Central memory CD8-positive, alpha-beta T cell (primary cell): ENCODE measurements around the gene USH2A.

Source experiments
- ATAC-seq: fragments of 150-1000 bp; cut with Tn5 transposase; replicated peaks from 2 replicates; pipeline ENCODE4 v1.10.0; 2022; ENCODE audit warnings: mild to moderate bottlenecking, moderate FRiP score, moderate number of reproducible peaks; ENCODE audit not compliant: poor library complexity, severe bottlenecking; ENCODE audit errors: extremely low read depth
- DNase-seq, 2 donors: peaks; one replicate each; pipeline ENCODE4 v3.0.0; 2021; ENCODE audit warnings: low spot score in 2 of 2
- H3K27ac Mint-ChIP-seq: one replicate; pipeline ENCODE4 v1.8.0; 2022; ENCODE audit warnings: low read depth, mild to moderate bottlenecking, moderate library complexity, mixed read lengths
- H3K27me3 Mint-ChIP-seq: one replicate; pipeline ENCODE4 v1.8.0; 2022; ENCODE audit warnings: mixed read lengths
- H3K36me3 Mint-ChIP-seq: one replicate; pipeline ENCODE4 v1.8.0; 2022; ENCODE audit warnings: mild to moderate bottlenecking, moderate library complexity, mixed read lengths; ENCODE audit not compliant: insufficient read depth
- H3K4me1 Mint-ChIP-seq: one replicate; pipeline ENCODE4 v1.8.0; 2022; ENCODE audit warnings: mixed read lengths
- H3K4me3 Mint-ChIP-seq: one replicate; pipeline ENCODE4 v1.8.0; 2022; ENCODE audit warnings: mild to moderate bottlenecking, moderate library complexity, mixed read lengths
- H3K9me3 Mint-ChIP-seq: one replicate; pipeline ENCODE4 v1.8.0; 2022; ENCODE audit warnings: mixed read lengths

The USH2A gene

GRCh38 chr1:216124192-216124781 is 299.0 kb downstream of the USH2A start:
- DNase-seq (no peak), ATAC-seq (no peak)
- Mint-ChIP-seq H3K4me1 (no peaks in the 10 kb centered on the region), H3K27me3 (no peaks in the 10 kb centered on the region), H3K4me3 (no peak overlapping the region), H3K9me3 (peaks cover 25% of the 10 kb centered on the region), H3K27ac (no peak overlapping the region), H3K36me3 (no peaks in the 10 kb centered on the region)

GRCh38 chr1:216123446-216124191 is 299.6 kb downstream of the USH2A start:
- Mint-ChIP-seq H3K4me1 (no peaks in the 10 kb centered on the region), H3K27me3 (no peaks in the 10 kb centered on the region), H3K36me3 (no peaks in the 10 kb centered on the region), H3K9me3 (peaks cover 22% of the 10 kb centered on the region), H3K4me3 (no peak overlapping the region), H3K27ac (no peak overlapping the region)
- ATAC-seq = no peak
- no peak for DNase-seq

GRCh38 chr1:216119600-216119999 is 303.6 kb downstream of the USH2A start:
- Mint-ChIP-seq H3K4me1 (no peaks in the 10 kb centered on the region), H3K4me3 (no peak overlapping the region), H3K27ac (no peak overlapping the region), H3K9me3 (peaks cover 16% of the 10 kb centered on the region), H3K36me3 (no peaks in the 10 kb centered on the region), H3K27me3 (no peaks in the 10 kb centered on the region)
- DNase-seq (no peak), ATAC-seq (no peak)

GRCh38 chr1:216114180-216114579 is 309.1 kb downstream of the USH2A start:
- peaks cover 9% of the 10 kb centered on the region for H3K9me3 Mint-ChIP-seq
- no peaks in the 10 kb centered on the region for H3K27me3 Mint-ChIP-seq
- no peaks in the 10 kb centered on the region for H3K36me3 Mint-ChIP-seq
- H3K27ac Mint-ChIP-seq = no peak overlapping the region
- H3K4me3 Mint-ChIP-seq = no peak overlapping the region
- no peaks in the 10 kb centered on the region for H3K4me1 Mint-ChIP-seq
- no peak for ATAC-seq
- DNase-seq = no peak

- Mint-ChIP-seq H3K4me3 (no peak overlapping the region), H3K4me1 (no peaks in the 10 kb centered on the region), H3K36me3 (no peaks in the 10 kb centered on the region), H3K27me3 (no peaks in the 10 kb centered on the region), H3K9me3 (peaks cover 5% of the 10 kb centered on the region), H3K27ac (no peak overlapping the region)
- no peak for ATAC-seq
- DNase-seq = no peak
These were observed 310.1 kb downstream of the USH2A start for GRCh38 chr1:216113181-216113580.

- Mint-ChIP-seq H3K4me3 (no peak overlapping the region), H3K4me1 (no peaks in the 10 kb centered on the region), H3K27ac (no peak overlapping the region), H3K9me3 (peaks cover 10% of the 10 kb centered on the region), H3K27me3 (no peaks in the 10 kb centered on the region), H3K36me3 (no peaks in the 10 kb centered on the region)
- ATAC-seq (no peak), DNase-seq (no peak)
These were observed 311.4 kb downstream of the USH2A start for GRCh38 chr1:216111842-216112241.

- peaks cover 28% of the 10 kb centered on the region for H3K9me3 Mint-ChIP-seq
- no peaks in the 10 kb centered on the region for H3K4me1 Mint-ChIP-seq
- H3K27me3 Mint-ChIP-seq = no peaks in the 10 kb centered on the region
- H3K27ac Mint-ChIP-seq = no peak overlapping the region
- ATAC-seq (no peak), DNase-seq (no peak)
- no peaks in the 10 kb centered on the region for H3K36me3 Mint-ChIP-seq
- H3K4me3 Mint-ChIP-seq = no peak overlapping the region
These were observed 327.8 kb downstream of the USH2A start for GRCh38 chr1:216095400-216095799.

- Mint-ChIP-seq H3K36me3 (no peaks in the 10 kb centered on the region), H3K9me3 (peaks cover 36% of the 10 kb centered on the region), H3K27ac (no peak overlapping the region), H3K4me1 (no peaks in the 10 kb centered on the region), H3K27me3 (no peaks in the 10 kb centered on the region), H3K4me3 (no peak overlapping the region)
- DNase-seq (no peak), ATAC-seq (no peak)
These were observed 332.7 kb downstream of the USH2A start for GRCh38 chr1:216090556-216090955.

- peaks cover 31% of the 10 kb centered on the region for H3K9me3 Mint-ChIP-seq
These were observed 336.6 kb downstream of the USH2A start for GRCh38 chr1:216086678-216087077.

GRCh38 chr1:216081445-216081844 is 341.8 kb downstream of the USH2A start:
- H3K4me1 Mint-ChIP-seq = no peaks in the 10 kb centered on the region
- H3K36me3 Mint-ChIP-seq = no peaks in the 10 kb centered on the region
- H3K27ac Mint-ChIP-seq = no peak overlapping the region
- H3K9me3 Mint-ChIP-seq = peaks cover 14% of the 10 kb centered on the region
- no peak overlapping the region for H3K4me3 Mint-ChIP-seq
- no peak for DNase-seq
- no peak for ATAC-seq
- H3K27me3 Mint-ChIP-seq = no peaks in the 10 kb centered on the region

More at GRCh38 chr1:216086678-216087077, 336.6 kb downstream of the USH2A start:
- Mint-ChIP-seq H3K4me3 (no peak overlapping the region), H3K36me3 (no peaks in the 10 kb centered on the region), H3K27me3 (no peaks in the 10 kb centered on the region), H3K27ac (no peak overlapping the region), H3K4me1 (no peaks in the 10 kb centered on the region)
- ATAC-seq (no peak), DNase-seq (no peak)

GRCh38 chr1:216076751-216077150 is 346.5 kb downstream of the USH2A start:
- Mint-ChIP-seq H3K4me3 (no peak overlapping the region), H3K27me3 (no peaks in the 10 kb centered on the region), H3K4me1 (no peaks in the 10 kb centered on the region), H3K36me3 (no peaks in the 10 kb centered on the region), H3K27ac (no peak overlapping the region), H3K9me3 (peaks cover 12% of the 10 kb centered on the region)
- DNase-seq (no peak), ATAC-seq (no peak)

GRCh38 chr1:216075339-216075738 is 347.9 kb downstream of the USH2A start:
- no peak overlapping the region for H3K27ac Mint-ChIP-seq
- no peaks in the 10 kb centered on the region for H3K36me3 Mint-ChIP-seq
- H3K4me3 Mint-ChIP-seq = no peak overlapping the region
- peaks cover 12% of the 10 kb centered on the region for H3K9me3 Mint-ChIP-seq
- H3K27me3 Mint-ChIP-seq = no peaks in the 10 kb centered on the region
- ATAC-seq = no peak
- no peak for DNase-seq
- no peaks in the 10 kb centered on the region for H3K4me1 Mint-ChIP-seq

GRCh38 chr1:216073793-216074595 is 349.3 kb downstream of the USH2A start:
- ATAC-seq (no peak), DNase-seq (no peak)
- no peak overlapping the region for H3K4me3 Mint-ChIP-seq
- no peak overlapping the region for H3K27ac Mint-ChIP-seq
- no peaks in the 10 kb centered on the region for H3K27me3 Mint-ChIP-seq
- no peaks in the 10 kb centered on the region for H3K4me1 Mint-ChIP-seq
- peaks cover 12% of the 10 kb centered on the region for H3K9me3 Mint-ChIP-seq
- H3K36me3 Mint-ChIP-seq = no peaks in the 10 kb centered on the region
